ENCODE results near the gene COLEC11. TPM values are rescaled to one million over a fixed set of nuclear protein-coding genes. Genes with fewer than 3 reads are reported as not detected.

COLEC11 gene
- total and polyA plus RNA-seq, 2 of the 13 experiments (the other 11 are each of a cell fraction or from before 2014, with no cell fraction given): 1.5 to 3.0 TPM

- ChIA-PET POLR2A (no interaction called here), CTCF (ENCODE audit: low intra/inter-chr PET ratio, low total read pairs) (no interaction called here)
- Histone ChIP-seq H4K20me1 (ENCODE audit: insufficient read depth, low read length) (no peaks in the 10 kb centered on the region), H3K4me3 (replicated peaks in 1 of 3; ENCODE audit: insufficient read depth in 1 of 3, low read depth in 2 of 3, low read length in 3 of 3) (no peak overlapping the region), H3K4me2 (ENCODE audit: low read depth, low read length) (no peak overlapping the region), H3K27me3 (ENCODE audit: control insufficient read depth in 1 of 2, insufficient read depth in 2 of 2, low read length in 2 of 2) (peaks cover 3 to 43% of the 10 kb centered on the region in 2 experiments), H3K36me3 (replicated peaks in 1 of 2; ENCODE audit: control insufficient read depth in 1 of 2, insufficient read depth in 2 of 2, low read length in 2 of 2) (no peaks in the 10 kb centered on the region), H2AFZ (ENCODE audit: low read length) (no peak overlapping the region), H3K4me1 (ENCODE audit: insufficient read depth, low read length) (no peaks in the 10 kb centered on the region), H3K27ac (ENCODE audit: extremely low read length, insufficient read depth, low read length) (no peak overlapping the region), H3K9ac (ENCODE audit: insufficient read depth, low read depth, low read length) (no peak overlapping the region), H3K79me2 (ENCODE audit: insufficient read depth, low read length) (no peaks in the 10 kb centered on the region), H3K9me3 (ENCODE audit: low read length) (no peaks in the 10 kb centered on the region)
- no TSS peak for BruUV-seq (replicated peaks)
- DNase-seq (ENCODE audit: low spot score): no peak
- TF ChIP-seq ZNF354B (CRISPR knock-in tag; IDR thresholded peaks at IDR 0.05) (no peak), TMF1 (CRISPR knock-in tag; IDR thresholded peaks at IDR 0.05; ENCODE audit: low read depth) (no peak), ZNF136 (CRISPR knock-in tag; IDR thresholded peaks at IDR 0.05; ENCODE audit: low read depth) (no peak), PHF21A (CRISPR knock-in tag; IDR thresholded peaks at IDR 0.05) (no peak)
- FAIRE-seq: no peak
- in situ Hi-C loops (cut with HindIII; ENCODE audit: extremely low pct_ligation_motif_present, low pct_unique_long_range_greater_than_20kb) (no loop called here), intact Hi-C loops (cut with micrococcal nuclease; ENCODE audit: unreplicated experiment) (no loop called here)
- no peak for ATAC-seq
- 63% methylated on average over 13 of the region's 13 CpGs for WGBS (ENCODE audit: low lambda C conversion rate)
Observed at GRCh38 chr2:3636586-3637310, 41.8 kb downstream of the COLEC11 start.

GRCh38 chr2:3637311-3637675 lies 42.4 kb downstream of the COLEC11 start:
- FAIRE-seq: no peak
- Histone ChIP-seq H3K9me3 (ENCODE audit: low read length) (no peaks in the 10 kb centered on the region), H4K20me1 (ENCODE audit: insufficient read depth, low read length) (no peaks in the 10 kb centered on the region), H3K4me1 (ENCODE audit: insufficient read depth, low read length) (no peaks in the 10 kb centered on the region), H3K79me2 (ENCODE audit: insufficient read depth, low read length) (no peaks in the 10 kb centered on the region), H3K27me3 (ENCODE audit: control insufficient read depth in 1 of 2, insufficient read depth in 2 of 2, low read length in 2 of 2) (peaks cover 3 to 42% of the 10 kb centered on the region in 2 experiments), H3K4me3 (replicated peaks in 1 of 3; ENCODE audit: insufficient read depth in 1 of 3, low read depth in 2 of 3, low read length in 3 of 3) (no peak overlapping the region), H3K9ac (ENCODE audit: insufficient read depth, low read depth, low read length) (no peak overlapping the region), H2AFZ (ENCODE audit: low read length) (no peak overlapping the region), H3K36me3 (replicated peaks in 1 of 2; ENCODE audit: control insufficient read depth in 1 of 2, insufficient read depth in 2 of 2, low read length in 2 of 2) (no peaks in the 10 kb centered on the region), H3K4me2 (ENCODE audit: low read depth, low read length) (no peak overlapping the region), H3K27ac (ENCODE audit: extremely low read length, insufficient read depth, low read length) (no peak overlapping the region)
- POLR2A ChIA-PET: no interaction called here
- DNase-seq (ENCODE audit: low spot score): no peak
- ATAC-seq: no peak
- no TSS peak for BruUV-seq (replicated peaks)
- intact Hi-C loops (cut with micrococcal nuclease; ENCODE audit: unreplicated experiment) (no loop called here), in situ Hi-C loops (cut with HindIII; ENCODE audit: extremely low pct_ligation_motif_present, low pct_unique_long_range_greater_than_20kb) (no loop called here)
- CTCF ChIA-PET (ENCODE audit: low intra/inter-chr PET ratio, low total read pairs): no interaction called here
- 55% methylated on average over 11 of the region's 11 CpGs for WGBS (ENCODE audit: low lambda C conversion rate)
- TF ChIP-seq ZFP36L1 (CRISPR knock-in tag; IDR thresholded peaks at IDR 0.05) (no peak), ZNF770 (CRISPR knock-in tag; IDR thresholded peaks at IDR 0.05) (no peak), FOXA3 (CRISPR knock-in tag; IDR thresholded peaks at IDR 0.05) (no peak), U2AF1 (optimal IDR thresholded peaks at IDR 0.05; ENCODE audit: low read depth, low read length) (no peak), MED13 (CRISPR knock-in tag; IDR thresholded peaks at IDR 0.05) (no peak), ZBTB44 (CRISPR knock-in tag; IDR thresholded peaks at IDR 0.05) (no peak), ZNF709 (CRISPR knock-in tag; IDR thresholded peaks at IDR 0.05) (no peak), KDM6A (CRISPR knock-in tag; IDR thresholded peaks at IDR 0.05; ENCODE audit: low read depth) (no peak), ZNF780A (CRISPR knock-in tag; IDR thresholded peaks at IDR 0.05) (no peak), PPARG (CRISPR knock-in tag; conservative IDR thresholded peaks at IDR 0.05) (no peak)
